Mammary epithelial cell (primary cell): ENCODE measurements around the gene MRPS12.

Experiments
- EZH2 ChIP-seq: IDR thresholded peaks from 2 replicates; pipeline ENCODE4 v1.6.1; 2012; ENCODE audit warnings: low read length, inconsistent platforms, borderline replicate concordance
- TF ChIP-seq, protein P1 (sequence below), 2 donors: IDR thresholded peaks in 1 of 2; conservative IDR thresholded peaks in 1 of 2; 2 replicates each; pipeline ENCODE4 v1.5.1; 2011 to 2012; ENCODE audit warnings: inconsistent platforms in 2 of 2, low read length in 2 of 2, mild to moderate bottlenecking in 2 of 2, control low read depth in 1 of 2, low read depth in 1 of 2; ENCODE audit not compliant: insufficient read depth in 1 of 2; ENCODE audit errors: extremely low read depth in 1 of 2

DNA sequence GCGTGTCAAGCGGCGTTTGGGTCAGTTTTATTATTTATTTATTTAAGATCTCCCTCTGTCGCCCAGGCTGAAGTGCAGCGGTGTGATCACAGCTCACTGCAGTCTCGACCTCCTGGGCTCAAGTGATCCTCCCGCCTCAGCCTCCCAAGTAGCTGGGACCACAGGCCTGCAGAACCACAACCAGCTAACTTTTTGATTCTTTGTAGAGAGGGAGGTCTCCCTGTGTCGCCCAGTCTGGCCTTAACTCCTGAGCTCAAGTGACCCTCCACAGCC is 713 bp downstream of the MRPS12 start:
- no peak for TF ChIP-seq EZH2
- TF ChIP-seq, protein P1, sequence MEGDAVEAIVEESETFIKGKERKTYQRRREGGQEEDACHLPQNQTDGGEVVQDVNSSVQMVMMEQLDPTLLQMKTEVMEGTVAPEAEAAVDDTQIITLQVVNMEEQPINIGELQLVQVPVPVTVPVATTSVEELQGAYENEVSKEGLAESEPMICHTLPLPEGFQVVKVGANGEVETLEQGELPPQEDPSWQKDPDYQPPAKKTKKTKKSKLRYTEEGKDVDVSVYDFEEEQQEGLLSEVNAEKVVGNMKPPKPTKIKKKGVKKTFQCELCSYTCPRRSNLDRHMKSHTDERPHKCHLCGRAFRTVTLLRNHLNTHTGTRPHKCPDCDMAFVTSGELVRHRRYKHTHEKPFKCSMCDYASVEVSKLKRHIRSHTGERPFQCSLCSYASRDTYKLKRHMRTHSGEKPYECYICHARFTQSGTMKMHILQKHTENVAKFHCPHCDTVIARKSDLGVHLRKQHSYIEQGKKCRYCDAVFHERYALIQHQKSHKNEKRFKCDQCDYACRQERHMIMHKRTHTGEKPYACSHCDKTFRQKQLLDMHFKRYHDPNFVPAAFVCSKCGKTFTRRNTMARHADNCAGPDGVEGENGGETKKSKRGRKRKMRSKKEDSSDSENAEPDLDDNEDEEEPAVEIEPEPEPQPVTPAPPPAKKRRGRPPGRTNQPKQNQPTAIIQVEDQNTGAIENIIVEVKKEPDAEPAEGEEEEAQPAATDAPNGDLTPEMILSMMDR (conservative IDR thresholded peaks at IDR 0.05 in 1 of 2, IDR thresholded peaks at IDR 0.05 in 1 of 2; ENCODE audit: extremely low read depth in 1 of 2, insufficient read depth in 1 of 2, low read depth in 1 of 2, low read length in 2 of 2), result no peak
